ENCODE data around the gene STK32C.

GRCh38 chr10:132206377-132206745 is 101.4 kb downstream of the STK32C start:
- no peak for TF ChIP-seq POLR2A (IDR thresholded peaks at IDR 0.05)
- TF ChIP-seq CTCF (IDR thresholded peaks at IDR 0.05), result no peak
- TF ChIP-seq POLR2AphosphoS5 (IDR thresholded peaks at IDR 0.05), result no peak

All from breast epithelium (tissue), 3 donors.